GM21723 (cell line): Measurements from ENCODE around the gene EDA.

Experiments used
- ATAC-seq: cut with Tn5 transposase; IDR thresholded peaks from one replicate; pipeline ENCODE4 v1.9.1; 2021; ENCODE audit warnings: mild to moderate bottlenecking, moderate library complexity; ENCODE audit not compliant: unreplicated experiment

EDA gene

GRCh38 chrX:70054391-70054790, 438.5 kb downstream of the EDA start:
- ATAC-seq: no peak

- ATAC-seq: no peak
Observed at GRCh38 chrX:70062076-70062475, 446.2 kb downstream of the EDA start, which contains the start of gene OTUD6A. TSS of gene OTUD6A (plus strand) at chrX:70062457. CDS start at chrX:70062525, 68 bp downstream.

GRCh38 chrX:70062961-70063550, 447.1 kb downstream of the EDA start:
- no peak for ATAC-seq

DNA sequence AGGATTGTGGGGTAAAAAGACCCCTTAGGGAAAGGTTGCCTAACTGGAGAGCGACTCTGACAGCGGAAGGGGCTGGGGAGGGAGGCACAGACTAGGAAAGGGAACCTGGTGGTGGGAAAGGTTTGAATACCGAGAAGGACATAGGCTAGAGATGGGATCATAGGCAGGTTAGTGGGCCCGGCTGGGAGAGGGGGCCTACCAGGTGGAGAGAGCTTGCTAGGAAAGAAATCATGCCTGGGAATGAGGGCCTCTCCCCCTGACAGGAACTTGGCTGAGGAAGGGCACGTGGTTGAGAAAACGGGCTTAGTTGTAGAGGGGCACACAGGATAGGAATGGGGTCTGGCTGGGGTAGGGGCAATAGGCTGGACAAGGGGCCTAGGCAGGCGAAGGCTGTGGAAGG, 450.7 kb downstream of the EDA start:
- no peak for ATAC-seq

DNA sequence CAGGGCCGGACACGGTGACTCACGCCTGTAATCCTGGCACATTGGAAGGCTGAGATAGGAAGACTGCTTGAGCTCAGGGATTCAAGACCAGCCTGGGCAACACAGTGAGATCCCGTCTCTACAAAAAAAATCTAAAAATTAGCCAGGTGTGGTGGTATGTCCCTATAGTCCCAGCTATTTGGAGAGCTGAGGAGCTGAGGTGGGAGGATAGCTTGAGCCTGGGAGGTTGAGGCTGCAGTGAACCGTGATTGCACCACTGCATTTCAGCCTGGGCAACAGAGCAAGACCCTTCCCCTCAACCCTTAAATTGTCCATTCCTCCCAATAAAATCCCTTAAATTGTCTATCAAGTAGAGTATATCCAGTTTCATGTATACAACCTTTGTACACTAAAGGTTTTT, 463.4 kb downstream of the EDA start:
- ATAC-seq: no peak

- ATAC-seq: no peak
Observed at GRCh38 chrX:70079870-70080269, 464.0 kb downstream of the EDA start.

DNA sequence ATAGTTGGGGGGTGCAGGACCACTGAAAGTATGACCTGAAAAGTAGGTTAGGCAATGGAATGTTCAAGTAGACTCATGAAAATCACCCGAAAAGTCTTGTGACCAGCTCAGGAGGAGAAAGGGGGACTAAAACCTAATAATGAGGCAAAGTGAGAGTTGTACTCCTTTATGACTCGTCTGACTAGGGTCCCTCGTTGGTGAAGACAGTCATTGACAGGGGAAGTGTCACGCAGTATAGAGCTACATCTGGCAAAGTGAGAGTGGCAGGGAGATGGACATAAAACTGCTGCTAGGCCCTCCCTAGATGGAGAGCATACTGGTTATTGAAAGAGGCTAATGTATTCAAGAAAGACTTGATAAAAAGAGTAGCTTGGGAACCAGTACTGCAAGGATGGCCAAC, 466.8 kb downstream of the EDA start:
- ATAC-seq: no peak

DNA sequence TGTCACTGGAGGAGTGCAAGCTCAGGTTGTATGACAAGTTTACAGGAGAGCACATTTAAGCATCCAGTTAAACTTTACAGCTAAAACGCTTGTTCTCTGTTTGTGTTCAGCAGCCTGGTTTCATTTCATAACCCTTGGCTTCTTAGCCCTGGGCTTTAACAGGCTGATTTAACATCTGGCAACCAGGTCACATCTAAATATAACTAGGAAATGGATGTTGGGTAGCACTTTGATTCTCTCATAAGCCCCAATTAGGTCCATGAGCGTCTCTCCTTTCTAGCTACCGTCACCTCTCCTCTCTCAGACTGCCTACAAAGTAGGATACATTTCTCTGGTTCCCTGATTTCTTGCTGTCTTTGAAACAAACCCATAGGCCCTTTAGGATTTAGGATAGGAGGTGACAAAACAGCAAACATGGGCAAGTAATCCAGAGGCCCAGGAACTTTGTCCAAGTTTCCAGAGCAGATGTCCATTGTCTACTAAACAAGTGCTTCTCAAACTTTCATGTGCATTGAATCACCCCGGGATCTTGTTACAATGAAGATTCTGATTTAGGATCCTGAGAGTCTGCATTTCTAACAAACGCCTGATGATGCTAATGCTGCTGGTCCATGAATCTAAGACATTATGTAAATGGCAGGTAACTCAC, 468.8 kb downstream of the EDA start:
- no peak for ATAC-seq

GRCh38 chrX:70087857-70088630, 472.1 kb downstream of the EDA start:
- no peak for ATAC-seq

DNA sequence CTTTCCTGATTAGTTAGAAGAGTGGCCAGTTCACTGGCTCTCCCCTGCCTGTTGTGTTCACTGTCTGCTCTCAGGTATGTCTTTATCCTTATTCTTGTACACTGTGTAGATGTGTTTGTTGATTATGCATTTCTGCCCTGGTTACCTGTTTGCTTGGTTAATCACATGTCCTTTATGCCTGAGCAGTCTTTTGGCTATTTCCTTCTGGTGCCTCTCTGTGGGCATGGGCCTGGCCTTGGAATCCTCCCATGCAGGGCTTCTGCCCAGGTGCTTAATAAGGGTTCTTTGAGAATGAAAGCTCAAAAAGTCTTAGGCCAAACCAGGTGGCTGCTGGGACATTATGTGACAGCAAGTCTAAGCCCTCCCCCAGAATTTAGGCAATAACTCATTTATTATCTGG, 472.8 kb downstream of the EDA start:
- ATAC-seq: no peak
